Cardiac septum (tissue), 1 donor: Measurements from ENCODE around the gene POMGNT1. TPM values are rescaled to one million over a fixed set of nuclear protein-coding genes. Genes with fewer than 3 reads are reported as not detected.

ENCODE experiments used
- DNase-seq: peaks from one replicate; pipeline ENCODE4 v3.0.0-alpha.2; 2020; ENCODE audit warnings: low spot score
- intact Hi-C: fragments of 100-400 bp; cut with DNase I; formaldehyde crosslinking; loops from one replicate; pipeline ENCODE4 v1.14.0; 2022
- total RNA-seq: library from RNA; stranded (reverse); fragmentation: NEBNext Ultra II Directional; extraction: Animal tissue kit (Norgen Biotek cat#: 25700); gene quantifications from one replicate; pipeline ENCODE4 v1.2.1, GENCODE V29; 2021
- donor health status: DM: no; HTN: no; CAD: no.

POMGNT1 gene
- total RNA-seq, 1 donor from 2014 or later = 139 TPM

DNA sequence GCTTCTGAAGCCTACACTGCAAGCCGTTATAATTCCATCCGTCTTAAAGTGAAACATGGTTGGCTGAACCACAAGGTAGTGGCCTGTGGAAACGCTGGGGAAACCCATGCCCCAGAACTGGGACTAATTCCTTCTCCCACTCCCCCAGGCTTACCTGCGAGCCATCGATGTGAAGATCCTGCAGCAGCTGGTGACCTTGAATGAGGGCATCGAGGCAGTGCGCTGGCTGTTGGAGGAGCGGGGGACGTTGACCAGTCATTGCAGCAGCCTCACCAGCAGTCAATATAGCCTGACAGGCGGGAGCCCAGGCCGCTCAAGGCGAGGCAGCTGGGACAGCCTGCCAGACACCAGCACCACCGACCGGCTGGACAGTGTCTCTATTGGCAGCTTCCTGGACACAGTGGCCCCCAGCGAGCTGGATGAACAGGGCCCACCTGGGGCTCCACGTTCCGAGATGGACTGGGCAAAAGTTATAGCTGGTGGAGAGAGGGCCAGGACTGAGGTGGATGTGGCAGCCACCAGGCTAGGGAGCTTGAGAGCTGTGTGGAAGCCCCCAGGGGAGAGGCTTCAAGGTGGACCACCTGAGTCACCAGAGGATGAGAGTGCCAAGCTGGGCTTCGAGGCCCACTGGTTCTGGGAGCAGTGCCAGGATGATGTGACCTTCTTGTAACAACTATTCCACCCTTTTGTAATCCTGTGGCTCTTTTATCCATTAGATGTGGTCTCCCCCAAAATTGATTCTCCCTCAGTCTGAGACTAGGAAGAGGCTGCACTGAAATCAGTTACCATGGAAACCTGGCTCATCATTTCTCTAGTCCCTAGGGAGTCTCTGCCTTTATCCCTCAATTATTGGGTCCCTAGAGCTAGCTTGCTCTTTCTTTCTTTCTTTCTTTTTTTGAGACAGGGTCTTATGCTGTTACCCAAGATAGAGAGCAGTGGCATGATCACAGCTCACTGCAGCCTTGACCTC, 21.6 kb upstream of the POMGNT1 start:
- intact Hi-C loops = loop anchor here (5.0 kb wide), 1 partner anchor 38 kb away; no protein-coding TSS in a partner anchor
- no peak for DNase-seq

DNA sequence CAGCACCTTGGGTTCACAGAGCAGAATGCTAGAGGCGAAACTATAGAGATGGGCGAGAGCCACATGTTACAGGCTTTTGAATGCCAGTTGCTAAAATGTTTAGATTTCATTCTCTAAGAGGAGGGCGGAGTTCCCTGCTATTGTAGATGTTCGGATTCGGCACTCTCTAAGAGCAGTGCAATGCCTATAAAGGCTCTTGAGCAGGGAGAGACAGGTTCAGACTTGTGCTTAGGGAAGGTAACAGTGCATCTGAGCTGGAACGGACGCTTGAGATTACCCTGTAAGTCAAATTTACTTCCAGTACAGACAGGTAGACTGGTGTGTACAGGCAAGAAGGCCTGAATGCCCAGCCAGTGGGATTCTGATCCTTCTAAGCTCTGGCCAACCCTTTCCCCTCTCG, 20.2 kb upstream of the POMGNT1 start:
- intact Hi-C loops = no loop called here
- DNase-seq = no peak

DNA sequence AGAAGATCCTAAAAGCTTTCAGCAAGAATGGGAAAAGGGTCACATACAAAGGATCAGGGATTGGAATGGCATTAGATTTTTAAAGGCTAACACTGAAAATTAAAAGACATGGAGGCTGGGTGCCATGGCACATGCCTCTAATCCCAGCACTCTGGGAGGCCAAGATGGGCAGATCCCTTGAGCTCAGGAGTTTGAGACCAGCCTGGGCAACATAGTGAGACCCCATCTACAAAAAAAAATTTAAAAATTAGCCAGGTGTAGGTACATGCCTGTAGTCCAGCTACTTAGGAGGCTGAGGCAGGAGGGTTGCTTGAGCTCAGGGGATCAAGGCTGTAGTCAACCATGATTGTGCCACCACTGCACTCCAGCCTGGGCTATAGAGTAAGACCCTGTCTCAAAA, 17.3 kb upstream of the POMGNT1 start:
- intact Hi-C loops = no loop called here
- no peak for DNase-seq

DNA sequence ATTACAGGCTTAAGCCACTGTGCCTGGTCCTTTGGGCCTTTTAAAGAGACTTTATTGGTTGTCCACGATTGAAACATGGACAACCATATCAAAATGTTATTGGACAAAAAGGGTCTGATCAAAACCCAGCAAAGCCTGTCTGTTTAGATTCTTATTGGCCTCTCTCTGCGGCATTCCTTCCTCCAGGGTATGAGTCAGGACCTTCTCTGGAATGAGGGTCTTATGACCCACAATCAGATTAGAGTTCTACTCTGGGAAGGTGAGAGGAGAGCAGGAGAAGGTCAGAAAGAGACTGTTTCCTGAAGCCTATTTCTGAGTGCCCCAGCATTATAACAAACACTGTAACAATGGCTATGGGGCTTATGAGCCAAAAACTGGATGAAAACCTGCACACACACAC, 12.8 kb upstream of the POMGNT1 start:
- intact Hi-C loops = no loop called here

DNA sequence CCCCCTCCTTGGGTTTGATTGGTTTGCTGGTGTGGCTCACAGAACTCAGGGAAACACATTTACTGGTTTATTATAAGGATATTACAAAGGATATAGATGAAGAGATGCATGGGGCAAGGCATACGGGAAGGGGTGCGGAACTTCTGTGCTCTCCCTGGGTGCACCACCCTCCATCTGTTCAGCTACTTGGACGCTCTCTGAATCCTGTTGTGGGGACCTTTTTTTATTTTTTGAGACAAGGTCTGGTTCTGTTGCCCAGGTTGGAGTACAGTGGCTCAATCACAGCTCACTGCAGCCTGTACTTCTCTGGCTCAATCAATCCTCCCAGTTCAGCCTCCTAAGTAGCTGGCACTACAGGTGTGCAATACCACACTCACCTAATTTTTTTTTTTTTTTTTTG, 12.3 kb upstream of the POMGNT1 start:
- DNase-seq = no peak
- intact Hi-C loops = no loop called here

More for the DNA sequence above, 12.8 kb upstream of the POMGNT1 start:
- DNase-seq = no peak

DNA sequence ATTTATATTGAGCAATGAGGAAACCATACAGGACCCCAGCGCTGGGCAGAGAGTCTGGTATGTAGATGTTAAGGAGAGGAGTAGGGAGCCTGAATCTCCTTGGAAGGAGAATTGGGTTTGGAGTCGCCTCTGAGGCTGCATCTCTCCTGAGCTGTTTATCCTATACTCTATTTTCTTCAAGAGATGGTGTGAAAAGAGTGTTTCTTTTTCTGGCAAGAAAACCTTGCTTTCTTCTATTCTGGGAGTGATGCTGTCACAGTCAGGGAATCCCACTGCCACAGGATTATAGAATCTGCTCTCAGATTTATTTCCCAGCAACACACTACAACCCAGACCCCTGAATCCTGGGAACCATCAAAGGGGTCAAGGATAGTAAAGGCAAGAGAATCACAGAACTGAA, 8.2 kb upstream of the POMGNT1 start:
- no peak for DNase-seq
- intact Hi-C loops = no loop called here

DNA sequence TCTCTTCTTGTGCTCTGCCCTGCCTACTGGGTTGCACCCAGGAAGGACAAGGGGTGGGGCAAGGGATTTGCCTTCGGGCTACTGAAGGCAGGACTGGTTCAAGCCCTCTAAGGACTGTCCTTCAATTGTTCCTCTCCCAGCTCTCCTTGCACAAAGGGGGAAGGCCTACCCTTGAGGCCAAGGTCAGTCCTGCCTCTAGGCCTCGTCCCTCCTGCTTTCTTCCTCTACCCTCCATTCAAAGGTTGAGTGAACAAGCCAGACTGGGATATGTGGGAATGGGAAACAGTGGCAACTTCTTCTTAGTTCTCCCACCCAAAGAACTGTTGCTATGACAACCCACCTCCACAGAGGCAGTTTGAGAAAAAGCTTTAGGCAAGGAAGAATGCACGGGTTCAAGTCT, 7.6 kb upstream of the POMGNT1 start:
- no peak for DNase-seq
- intact Hi-C loops = loop anchor here (2.0 kb wide), 1 partner anchor 41 kb away; the partner anchor contains the start of gene RAD54L

DNA sequence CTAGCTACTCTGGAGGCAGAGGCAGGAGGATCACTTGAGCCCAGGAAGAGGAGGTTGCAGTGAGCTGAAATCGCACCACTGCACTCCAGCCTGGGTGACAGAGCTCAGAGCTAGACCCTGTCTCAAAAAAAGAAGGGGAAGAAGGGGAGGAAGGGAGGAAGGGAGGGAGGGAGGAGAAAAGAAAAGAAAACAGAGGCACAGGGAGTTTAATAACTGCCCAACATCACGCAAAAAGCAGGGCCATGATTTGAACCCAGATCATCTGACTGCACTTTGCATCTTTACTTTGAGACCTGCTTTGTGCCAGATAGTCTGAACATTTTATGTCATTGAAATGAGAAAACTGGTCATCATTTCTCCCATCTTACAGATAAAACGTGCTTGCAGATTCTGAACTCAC, 6.9 kb upstream of the POMGNT1 start:
- no peak for DNase-seq
- intact Hi-C loops = loop anchor here (2.0 kb wide), 1 partner anchor 42 kb away; the partner anchor contains the start of gene RAD54L

DNA sequence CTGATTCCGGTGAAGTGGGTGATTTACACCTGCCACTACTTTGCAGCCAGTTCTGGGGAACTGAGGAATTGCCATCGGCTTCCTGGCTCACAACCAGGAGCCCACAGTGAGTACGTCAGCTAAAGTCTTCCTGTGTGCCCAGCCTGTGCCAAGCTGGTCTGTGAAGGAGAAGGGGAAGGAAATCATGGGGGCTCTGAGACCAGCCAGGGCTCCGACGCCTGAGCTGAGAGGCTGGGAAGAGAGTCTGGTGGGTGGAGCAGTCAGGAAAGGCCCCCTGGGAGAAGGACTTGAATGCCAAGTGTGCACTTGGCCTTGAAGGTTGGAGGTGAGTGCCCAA, 6.1 kb upstream of the POMGNT1 start:
- DNase-seq = no peak
- intact Hi-C loops = loop anchor here (2.0 kb wide), 1 partner anchor 42 kb away; the partner anchor contains the start of gene RAD54L

DNA sequence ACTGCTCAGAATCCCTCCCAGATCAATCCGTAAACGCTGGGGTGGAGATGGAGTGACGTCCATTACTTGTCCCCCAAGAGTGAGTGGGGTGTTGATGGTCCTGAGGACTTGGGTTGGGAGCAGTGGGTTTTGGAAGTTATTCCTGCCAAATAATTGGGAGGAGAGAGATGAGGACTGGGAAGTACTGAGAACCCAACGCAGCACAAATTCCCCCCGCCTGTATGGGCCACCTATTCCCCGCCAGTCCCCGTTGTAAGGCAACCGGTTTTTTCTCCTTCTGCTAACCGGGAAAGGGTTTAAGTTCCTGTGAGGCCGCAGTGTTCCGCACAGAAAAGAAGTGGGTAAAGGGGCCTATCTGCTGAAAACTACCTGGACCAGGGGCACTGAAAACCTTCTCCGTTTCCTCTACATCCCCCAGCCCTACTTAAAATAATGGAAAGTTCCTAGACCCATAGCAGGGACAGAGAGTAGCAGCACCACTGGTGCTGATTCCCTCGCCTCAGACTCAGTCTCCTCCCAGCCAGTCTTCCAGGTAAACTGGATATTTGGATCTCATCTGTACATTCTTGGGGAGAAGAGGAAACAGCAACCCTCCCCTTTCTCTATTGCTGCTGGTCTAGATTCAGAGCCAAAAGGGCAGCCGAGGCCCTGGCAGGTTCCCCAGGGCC, 5.6 kb upstream of the POMGNT1 start:
- intact Hi-C loops = loop anchor here (2.0 kb wide), 1 partner anchor 43 kb away; the partner anchor contains the start of gene RAD54L
- no peak for DNase-seq

DNA sequence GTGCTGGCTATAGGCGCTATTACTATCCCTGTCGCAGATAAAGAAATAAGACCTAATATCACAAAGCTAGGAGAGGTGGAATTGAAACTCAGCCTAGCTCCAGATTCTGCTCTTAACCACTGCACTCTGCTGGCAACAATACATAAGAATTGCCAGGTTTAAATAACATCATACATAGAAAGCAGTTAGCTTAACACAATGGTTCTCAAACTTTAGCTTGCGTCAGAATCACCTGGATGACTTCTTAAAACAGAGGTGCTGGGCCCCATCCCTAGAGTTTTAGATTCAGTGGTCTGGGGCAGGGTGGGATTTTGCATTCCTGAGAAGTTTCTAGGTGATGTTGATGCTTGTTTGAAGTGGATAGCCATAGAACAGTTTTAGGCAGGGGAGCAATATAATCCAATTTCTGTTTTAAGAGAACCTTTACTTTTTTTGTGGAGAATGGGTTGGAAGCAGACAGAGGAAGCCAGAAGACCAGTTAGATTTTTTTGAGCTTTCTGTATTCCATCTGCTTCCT, 1.1 kb upstream of the POMGNT1 start:
- DNase-seq = no peak

DNA sequence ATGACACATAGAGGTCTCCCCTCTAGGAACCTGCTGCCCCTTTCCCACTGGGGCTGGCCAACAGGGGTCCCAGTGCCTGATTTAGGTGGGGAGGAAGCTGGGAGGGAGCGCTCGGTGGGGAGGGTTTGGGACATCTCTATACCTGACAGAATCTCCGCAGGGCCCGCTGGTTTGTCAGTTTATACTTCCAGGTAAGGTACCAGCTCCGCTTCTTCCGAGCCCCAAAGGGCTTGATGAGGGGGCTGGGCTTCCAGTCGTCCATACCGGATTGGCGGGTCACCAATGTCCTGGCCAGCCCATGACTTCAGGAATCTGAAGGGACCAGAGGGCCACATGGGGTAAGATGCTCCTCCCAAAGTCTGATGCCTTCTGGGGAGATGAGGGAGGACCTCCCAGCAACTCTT, 672 bp downstream of the POMGNT1 start:
- no peak for DNase-seq
- intact Hi-C loops = no loop called here

More for the DNA sequence above, 1.1 kb upstream of the POMGNT1 start:
- intact Hi-C loops = no loop called here

DNA sequence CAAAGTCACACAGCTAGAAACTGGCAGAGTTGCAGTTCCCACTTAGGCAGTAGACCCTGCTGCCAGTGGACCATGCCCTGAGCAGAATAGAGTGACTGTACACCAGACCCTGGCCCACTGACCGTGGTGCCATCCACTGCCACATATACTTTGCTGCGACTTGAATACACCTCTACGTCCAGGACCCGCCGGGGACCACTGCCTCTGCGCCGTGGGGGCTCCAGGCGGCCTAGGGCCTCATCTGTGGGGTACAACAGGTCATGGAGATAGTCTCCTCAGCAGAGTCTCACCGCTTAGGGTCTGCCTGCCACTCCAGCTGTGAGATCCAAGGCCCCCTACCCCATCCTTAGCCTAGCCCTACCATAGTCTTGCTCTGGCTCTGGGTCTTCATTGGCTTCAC, 1.6 kb downstream of the POMGNT1 start:
- no peak for DNase-seq

DNA sequence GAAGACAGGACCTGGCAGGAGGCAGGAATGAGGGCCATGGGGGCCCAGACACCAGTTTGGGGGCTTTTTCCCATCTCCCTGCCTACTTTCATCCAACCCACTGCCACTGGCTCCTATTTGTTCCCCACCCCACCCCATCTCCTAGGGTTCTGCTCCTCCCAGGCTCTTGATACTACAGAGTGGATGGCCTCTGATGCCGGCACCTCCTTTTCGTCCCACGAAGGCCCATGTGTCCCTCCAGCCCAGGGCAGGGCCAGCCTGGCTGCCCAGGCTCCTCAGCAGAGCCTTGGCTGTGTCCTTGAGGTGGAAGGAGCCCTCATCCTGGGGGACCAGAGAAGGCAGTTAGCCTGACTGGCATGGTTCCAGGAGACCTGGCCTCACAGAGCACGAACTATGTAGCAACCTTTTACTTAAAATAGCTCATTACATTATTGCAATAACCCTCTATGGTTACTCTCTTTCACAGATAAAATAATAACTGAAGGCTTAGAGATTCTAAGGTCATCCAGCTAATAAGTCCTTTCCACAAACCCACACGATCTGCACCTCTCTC, 3.5 kb downstream of the POMGNT1 start:
- no peak for DNase-seq
- intact Hi-C loops = no loop called here

More for the DNA sequence above, 1.6 kb downstream of the POMGNT1 start:
- intact Hi-C loops = no loop called here

DNA sequence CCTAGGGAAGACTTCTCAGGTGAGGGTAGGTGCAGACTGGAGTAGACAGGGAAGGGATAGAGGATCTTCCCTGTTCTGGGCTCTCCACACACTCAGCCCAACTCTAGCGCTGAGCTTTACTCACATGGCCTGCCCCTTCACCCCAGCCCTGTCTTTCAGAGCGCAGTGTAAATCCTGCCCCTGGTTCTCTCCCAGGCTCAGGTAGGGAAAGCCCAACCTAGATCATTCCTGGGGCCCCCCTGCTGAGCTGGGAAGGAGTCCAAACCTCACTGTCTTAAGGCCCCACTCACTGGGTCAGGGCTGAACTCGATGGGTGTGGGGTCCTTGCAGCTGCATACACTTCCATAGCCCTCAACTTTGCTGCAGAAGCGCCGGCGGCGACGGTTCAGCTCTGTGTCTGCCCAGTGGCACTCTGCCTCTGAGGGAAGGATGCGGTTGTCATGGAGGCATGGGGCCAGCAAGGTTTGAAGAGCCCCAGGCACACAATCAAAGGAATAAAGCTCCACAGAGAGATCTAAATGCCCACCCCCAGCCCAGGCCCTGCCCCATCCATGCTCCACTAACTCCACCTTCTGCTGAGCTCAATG, 4.2 kb downstream of the POMGNT1 start:
- DNase-seq = no peak
- intact Hi-C loops = no loop called here

DNA sequence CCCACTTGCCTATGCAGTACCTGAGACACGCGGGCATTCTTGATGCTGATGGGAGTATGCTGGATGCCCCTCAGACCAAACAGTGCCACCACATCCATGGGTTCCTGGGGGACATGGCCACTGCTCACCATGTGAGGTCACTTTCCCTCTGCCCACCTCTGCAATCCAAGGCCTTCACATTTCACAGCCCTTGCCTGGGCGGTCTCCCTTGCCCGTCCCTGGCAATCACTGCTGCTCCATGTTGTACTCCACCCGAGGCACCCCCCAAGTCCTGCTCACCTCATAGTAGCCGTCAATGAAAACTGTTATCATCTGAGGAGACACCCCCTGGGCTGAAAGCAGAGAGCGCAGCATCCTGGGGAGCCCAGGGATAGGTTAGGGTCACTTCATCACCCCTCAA, 4.9 kb downstream of the POMGNT1 start:
- DNase-seq = no peak
- intact Hi-C loops = no loop called here

DNA sequence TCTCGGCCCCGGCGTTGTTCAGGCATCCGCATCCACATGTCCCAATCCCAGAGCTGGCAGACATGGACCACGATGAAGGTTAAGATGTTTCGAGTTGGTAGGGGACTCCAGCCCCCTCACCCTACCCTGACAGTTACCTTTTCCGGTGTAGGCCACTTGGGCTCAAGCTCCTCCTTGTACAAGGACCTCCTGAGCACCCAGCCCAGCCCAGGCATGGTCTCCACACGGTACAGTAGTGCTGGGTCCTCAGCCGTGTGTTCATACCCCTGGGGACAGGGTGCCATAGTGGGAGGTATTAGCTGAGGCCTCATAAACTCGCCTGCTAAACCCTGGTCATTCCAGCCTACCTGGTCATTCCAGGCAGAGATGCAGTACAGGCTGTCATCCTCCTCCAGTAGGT, 6.1 kb downstream of the POMGNT1 start:
- intact Hi-C loops = no loop called here
- no peak for DNase-seq

DNA sequence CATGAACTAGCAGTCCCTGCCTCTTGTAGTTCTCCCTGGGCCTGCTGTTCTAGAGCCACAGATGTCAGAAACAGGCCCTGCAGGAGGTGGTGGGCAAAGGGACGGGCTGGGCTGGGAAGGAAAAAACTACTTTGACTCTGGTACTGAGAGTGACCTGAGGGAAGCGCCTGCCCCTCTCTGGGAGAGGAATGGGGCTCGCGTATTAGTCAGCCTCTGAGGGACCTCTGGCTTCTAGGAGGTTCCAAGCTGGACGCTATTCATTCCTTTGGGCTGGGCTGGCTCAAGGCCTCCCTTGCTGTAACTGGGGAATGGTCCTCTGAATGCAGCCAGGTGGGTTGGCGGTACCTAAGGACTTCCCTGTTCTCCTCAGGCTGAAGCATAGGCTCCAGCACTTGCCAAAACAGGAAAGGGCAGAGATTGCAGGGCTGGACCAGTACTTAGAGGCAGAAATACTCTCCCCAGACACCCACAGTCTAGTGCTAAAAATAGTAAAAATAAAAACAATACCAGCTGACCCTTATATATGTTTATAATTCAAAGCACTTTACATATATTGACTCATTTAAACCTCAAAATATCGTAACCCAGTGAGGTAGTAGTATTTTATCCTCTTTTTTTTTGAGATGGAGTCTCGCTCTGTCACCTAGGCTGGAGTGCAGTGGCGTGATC, 7.1 kb downstream of the POMGNT1 start:
- DNase-seq = no peak
- intact Hi-C loops = no loop called here

DNA sequence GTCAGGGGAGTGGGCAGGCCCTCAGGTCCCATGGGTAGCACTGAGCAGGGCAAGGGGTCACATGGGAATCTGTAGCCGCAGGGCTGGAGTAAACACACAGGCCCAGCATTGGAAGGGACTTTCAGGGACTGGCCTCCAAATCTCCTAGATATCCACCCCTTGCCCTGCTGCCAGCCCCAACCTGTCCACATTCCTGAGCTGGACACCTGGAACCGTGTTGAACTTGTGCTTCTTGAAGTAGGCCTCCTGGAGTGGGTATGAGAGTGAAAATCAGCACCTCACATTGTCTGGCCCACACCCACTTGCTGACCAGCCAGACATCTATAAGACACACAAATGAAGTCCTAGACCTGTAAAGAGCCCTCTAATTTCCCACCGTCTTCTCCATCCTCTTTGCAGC, 7.7 kb downstream of the POMGNT1 start:
- intact Hi-C loops = no loop called here
- DNase-seq = no peak
